Measurements from ENCODE around the gene DPYD.

DPYD gene

DNA sequence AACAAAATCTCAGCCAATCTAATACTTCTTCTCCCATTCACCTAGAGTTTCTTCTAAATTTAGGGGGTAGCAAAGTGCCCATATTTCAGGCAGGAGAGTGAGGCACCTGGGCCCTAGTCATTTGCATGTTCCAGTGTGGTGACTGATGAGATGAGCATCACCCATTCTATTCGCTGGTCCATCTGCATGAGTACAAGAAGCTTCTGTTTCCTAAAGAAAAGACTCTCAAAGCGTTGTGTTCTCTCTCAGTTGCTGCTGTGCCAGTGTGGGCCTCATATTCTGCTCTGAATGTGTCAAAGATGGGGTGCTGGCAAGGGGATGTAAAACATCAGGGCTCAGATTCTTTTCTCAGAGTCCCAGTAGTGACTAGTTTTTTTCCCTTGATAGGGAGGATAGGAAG, 16.1 kb upstream of the DPYD start:
- DNase-seq (ENCODE audit: low spot score), result no peak
- in situ Hi-C loops (cut with MboI; ENCODE audit: low sequenced_read_pairs, unreplicated experiment), result no loop called here
- TF ChIP-seq, protein P1, sequence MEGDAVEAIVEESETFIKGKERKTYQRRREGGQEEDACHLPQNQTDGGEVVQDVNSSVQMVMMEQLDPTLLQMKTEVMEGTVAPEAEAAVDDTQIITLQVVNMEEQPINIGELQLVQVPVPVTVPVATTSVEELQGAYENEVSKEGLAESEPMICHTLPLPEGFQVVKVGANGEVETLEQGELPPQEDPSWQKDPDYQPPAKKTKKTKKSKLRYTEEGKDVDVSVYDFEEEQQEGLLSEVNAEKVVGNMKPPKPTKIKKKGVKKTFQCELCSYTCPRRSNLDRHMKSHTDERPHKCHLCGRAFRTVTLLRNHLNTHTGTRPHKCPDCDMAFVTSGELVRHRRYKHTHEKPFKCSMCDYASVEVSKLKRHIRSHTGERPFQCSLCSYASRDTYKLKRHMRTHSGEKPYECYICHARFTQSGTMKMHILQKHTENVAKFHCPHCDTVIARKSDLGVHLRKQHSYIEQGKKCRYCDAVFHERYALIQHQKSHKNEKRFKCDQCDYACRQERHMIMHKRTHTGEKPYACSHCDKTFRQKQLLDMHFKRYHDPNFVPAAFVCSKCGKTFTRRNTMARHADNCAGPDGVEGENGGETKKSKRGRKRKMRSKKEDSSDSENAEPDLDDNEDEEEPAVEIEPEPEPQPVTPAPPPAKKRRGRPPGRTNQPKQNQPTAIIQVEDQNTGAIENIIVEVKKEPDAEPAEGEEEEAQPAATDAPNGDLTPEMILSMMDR (IDR thresholded peaks at IDR 0.05; ENCODE audit: borderline replicate concordance, control extremely low read depth, extremely low read depth, insufficient read depth, missing control alignments), result no peak

DNA sequence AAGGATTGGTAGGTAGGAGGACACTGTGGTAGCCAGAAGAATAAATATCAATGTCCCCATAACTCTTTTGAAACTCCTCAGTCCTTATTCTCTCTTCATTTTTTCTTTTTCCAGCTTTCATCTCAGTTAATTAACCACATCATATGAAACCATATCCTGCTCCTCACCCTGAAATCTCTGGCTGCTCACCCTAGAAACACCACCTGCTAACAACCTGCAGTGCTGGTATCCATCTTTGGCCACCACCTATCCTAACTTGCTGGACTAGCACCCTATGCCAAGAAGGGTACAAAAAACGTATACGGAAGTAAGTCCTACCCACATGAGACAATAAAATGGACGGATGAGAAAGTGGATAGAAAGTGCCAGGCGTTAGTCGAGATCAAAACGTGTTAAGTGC, 13.7 kb upstream of the DPYD start:
- TF ChIP-seq, protein P1 (IDR thresholded peaks at IDR 0.05; ENCODE audit: borderline replicate concordance, control extremely low read depth, extremely low read depth, insufficient read depth, missing control alignments), result no peak
- DNase-seq (ENCODE audit: low spot score), result no peak
- in situ Hi-C loops (cut with MboI; ENCODE audit: low sequenced_read_pairs, unreplicated experiment), result no loop called here

DNA sequence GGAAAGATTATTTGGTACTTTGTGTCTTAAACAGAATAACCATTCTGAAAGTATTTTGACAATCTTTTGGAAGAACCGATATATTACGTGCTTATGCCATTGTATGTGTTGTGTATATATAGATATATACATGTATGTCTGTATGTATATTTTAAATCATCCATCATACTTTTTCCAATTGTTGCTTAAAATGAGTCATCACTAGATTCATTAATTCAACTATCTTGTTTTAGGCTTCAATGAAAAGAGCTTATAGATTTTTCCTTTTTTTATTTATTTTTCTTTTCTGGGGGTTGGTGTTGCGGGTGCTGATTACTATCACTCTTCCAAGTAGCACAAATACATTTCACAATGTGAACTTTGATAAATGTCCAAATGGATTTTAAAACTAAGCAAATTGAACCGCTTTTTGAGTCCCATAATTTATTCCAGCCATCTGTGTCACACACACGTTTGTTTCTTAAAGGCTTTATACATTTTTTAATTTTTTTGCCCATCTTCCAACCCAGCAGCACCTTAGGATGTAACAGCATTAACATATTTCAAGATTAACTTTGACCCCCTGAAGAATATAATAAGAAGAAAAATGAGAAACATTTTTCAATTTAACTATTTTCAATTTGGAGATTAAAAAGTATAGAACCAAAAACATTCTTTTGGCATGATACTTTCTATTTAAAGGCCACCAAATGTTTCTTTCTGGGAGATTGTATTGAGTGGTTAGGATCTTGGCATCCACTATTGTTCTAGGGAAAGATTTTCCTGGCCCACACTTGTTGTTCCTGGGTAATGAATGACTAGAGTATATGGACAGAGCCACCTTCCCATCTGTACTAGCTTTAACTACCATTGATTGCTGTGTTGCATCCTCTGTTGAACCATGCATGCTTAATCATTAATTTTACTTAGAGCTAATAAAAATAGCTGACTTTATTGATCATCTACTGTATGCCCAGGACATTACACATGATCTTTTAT, 9.3 kb upstream of the DPYD start:
- DNase-seq (ENCODE audit: low spot score), result no peak
- in situ Hi-C loops (cut with MboI; ENCODE audit: low sequenced_read_pairs, unreplicated experiment), result no loop called here
- TF ChIP-seq, protein P1 (IDR thresholded peaks at IDR 0.05; ENCODE audit: borderline replicate concordance, control extremely low read depth, extremely low read depth, insufficient read depth, missing control alignments), result no peak

DNA sequence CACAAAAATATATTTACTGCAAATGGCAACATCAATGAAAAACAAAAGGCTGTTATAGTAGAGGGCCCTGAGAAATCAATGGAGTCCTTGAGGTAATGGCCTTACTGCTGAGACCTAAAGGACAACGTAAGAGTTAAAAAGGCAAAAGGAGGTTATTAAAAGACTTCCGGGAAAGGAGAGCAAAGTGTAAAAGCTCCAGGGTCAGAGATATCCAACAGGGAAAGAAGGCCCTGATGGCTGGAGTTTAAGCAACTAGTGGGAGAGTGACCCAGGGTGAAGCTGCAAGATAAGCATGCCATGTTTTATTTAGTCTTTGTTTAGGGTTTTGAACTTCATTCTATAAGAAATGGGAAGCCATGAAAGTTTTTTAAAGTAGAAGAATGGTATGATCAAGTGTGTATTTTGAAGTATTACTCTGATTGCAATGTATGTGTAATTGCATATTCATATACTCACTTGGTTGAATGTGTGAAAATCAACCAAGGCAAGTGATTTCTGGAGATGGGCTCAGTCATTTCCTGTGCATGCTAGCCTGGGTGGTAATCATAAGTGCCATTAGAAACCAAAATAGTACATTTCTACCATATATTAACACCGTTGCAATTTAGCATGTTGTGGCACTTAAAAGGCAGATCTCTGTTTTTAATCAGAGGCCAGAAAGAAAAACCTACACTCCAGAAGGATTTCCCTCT, 5.3 kb upstream of the DPYD start:
- DNase-seq (ENCODE audit: low spot score), result no peak
- in situ Hi-C loops (cut with MboI; ENCODE audit: low sequenced_read_pairs, unreplicated experiment), result no loop called here
- TF ChIP-seq, protein P1 (IDR thresholded peaks at IDR 0.05; ENCODE audit: borderline replicate concordance, control extremely low read depth, extremely low read depth, insufficient read depth, missing control alignments), result no peak

DNA sequence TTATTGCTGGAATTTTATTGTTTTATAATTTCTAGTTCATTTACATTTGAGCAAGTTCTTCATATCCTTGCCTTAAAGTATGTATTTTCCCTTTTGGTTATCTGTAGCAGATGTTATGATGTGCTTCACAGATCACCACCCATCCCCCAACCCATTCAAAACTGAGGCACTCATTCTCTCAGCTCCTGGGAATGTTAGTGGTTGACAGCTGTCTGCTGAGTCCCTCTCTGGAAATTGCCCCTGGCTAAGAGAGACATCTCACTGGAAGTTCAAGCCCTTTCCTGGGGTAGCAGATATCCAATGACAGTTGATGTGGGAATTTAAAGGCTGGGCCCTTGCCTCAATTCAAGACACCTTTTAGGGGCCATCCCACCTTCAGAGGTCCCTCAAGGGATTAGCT, 4.3 kb upstream of the DPYD start:
- no peak for DNase-seq (ENCODE audit: low spot score)
- TF ChIP-seq, protein P1 (IDR thresholded peaks at IDR 0.05; ENCODE audit: borderline replicate concordance, control extremely low read depth, extremely low read depth, insufficient read depth, missing control alignments), result no peak
- in situ Hi-C loops (cut with MboI; ENCODE audit: low sequenced_read_pairs, unreplicated experiment), result no loop called here

DNA sequence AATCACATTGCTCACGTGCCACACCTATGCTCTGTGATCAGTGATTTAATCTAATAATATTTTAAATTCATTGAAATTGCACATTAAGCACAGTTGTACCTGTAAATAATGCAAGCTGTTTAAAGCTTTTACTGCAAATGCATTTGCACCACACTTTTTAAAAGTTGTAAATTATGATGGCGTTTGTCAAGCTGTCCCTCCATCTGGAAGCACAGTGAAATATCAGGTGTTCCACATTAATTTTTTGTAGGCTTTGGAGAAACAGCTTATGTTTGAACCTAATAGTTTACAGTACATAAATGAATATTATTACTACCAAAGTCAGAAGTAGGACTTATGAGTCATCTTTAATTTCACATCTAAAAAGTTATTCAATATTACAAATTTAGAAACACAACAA, 3.0 kb upstream of the DPYD start:
- TF ChIP-seq, protein P1 (IDR thresholded peaks at IDR 0.05; ENCODE audit: borderline replicate concordance, control extremely low read depth, extremely low read depth, insufficient read depth, missing control alignments), result no peak
- in situ Hi-C loops (cut with MboI; ENCODE audit: low sequenced_read_pairs, unreplicated experiment), result no loop called here
- no peak for DNase-seq (ENCODE audit: low spot score)
